GM18507 (cell line): ENCODE data around the gene SEMA6A.
A peak's percentile ranks its signal among the peaks of the same experiment; 100 is the strongest.
"Not testable (repeated sequence)": the region's sequence is repeated elsewhere in the genome, so short reads cannot be mapped to it uniquely, and the experiment has no call there.

Experiments used
- DNase-seq: peaks from one replicate; pipeline ENCODE4 v3.0.0; 2011; ENCODE audit warnings: low read depth; ENCODE audit not compliant: insufficient read length; ENCODE audit errors: extremely low spot score
- FAIRE-seq: peaks from 2 replicates; lab custom pipeline; 2011; peaks lifted over from hg19 to GRCh38; lab: Jason Lieb, UNC

SEMA6A gene

DNA sequence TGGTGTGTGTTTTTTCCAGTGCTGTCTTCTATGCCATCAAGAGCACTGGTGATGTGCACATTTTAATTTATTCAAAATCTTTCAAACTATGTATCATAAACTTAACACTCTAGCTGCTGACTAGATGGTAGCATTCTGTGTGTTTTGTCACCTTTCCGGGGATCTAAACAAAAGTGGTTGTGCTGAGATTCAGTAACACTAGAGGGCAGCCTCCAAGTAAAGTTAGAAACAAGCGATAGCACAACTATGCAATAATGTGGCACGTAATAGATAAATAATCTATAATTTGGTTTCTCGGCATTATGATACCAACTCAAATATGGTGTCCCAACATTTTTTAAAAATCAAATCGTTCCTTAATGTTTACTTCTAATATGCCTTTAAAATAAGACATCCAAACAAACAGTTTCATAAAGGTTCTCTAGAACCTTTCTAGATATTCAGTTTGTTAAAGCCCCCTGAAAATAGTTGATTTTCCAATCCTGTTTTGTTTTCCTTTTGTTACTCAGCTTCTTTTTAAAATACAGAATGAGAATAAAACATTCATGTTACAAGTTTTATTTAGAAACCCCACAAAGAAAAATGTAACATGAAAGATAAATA is 16.9 kb downstream of the SEMA6A start:
- FAIRE-seq (peak; percentile 75), DNase-seq (no peak)

DNA sequence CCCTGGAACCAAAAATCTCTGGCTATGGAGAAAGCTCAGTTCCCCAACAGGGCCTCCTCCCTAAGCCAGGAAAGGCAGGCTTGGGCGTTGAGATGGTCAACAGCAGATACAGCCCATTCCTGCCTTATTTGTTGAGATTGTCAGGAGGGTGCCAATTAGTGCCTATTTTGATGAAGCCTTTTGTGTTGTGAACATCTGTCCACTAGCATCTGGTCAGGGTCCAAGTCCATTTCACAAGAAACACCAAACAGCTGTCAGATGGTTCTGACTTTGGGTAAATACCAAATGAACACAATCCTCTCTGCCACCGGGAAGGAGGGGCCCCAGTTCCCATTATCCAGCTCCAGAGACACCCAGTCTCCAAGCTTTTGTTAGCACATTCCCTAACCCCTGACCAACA is 19.9 kb downstream of the SEMA6A start:
- no peak for FAIRE-seq
- no peak for DNase-seq

DNA sequence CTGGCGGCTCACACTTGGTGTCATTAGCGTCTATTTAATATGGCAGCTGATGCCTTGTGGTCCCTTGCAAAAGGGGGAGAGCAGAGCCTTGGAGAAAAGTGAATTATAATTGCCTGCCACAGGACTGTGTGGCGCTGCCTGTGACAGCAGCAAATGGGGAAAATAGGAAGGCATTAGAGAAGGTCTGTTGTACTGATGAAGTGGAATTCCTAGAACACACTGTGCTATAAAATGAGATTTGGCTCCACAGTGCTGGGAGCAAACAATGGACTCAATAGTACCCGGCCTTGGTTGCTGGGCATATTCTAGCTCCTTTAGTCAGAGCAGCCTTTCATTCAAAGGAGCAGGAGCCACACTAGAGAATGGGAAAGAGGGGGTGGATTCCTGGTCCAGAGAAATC is 21.3 kb downstream of the SEMA6A start:
- DNase-seq = no peak
- FAIRE-seq = no peak

GRCh38 chr5:116550082-116550481 is 24.5 kb downstream of the SEMA6A start:
- no peak for DNase-seq
- FAIRE-seq = no peak

DNA sequence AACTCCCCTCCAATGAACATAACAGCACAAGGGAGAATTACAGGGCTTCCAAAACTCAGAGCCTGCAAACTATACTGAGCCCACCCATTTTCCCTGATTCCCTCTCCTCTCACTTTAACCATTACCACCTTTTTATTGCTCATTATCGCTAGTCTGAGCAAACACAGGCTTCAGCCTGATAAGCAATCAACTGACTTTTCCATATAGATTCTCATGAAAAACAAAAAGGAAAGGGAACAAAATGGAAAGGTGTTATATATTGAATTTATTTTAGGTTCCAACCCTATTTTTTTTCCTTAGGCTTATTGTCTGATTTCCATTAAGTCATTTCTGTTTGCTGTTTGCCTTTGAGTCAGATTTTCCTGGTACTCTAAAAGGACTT is 27.9 kb downstream of the SEMA6A start:
- DNase-seq (no peak), FAIRE-seq (no peak)

DNA sequence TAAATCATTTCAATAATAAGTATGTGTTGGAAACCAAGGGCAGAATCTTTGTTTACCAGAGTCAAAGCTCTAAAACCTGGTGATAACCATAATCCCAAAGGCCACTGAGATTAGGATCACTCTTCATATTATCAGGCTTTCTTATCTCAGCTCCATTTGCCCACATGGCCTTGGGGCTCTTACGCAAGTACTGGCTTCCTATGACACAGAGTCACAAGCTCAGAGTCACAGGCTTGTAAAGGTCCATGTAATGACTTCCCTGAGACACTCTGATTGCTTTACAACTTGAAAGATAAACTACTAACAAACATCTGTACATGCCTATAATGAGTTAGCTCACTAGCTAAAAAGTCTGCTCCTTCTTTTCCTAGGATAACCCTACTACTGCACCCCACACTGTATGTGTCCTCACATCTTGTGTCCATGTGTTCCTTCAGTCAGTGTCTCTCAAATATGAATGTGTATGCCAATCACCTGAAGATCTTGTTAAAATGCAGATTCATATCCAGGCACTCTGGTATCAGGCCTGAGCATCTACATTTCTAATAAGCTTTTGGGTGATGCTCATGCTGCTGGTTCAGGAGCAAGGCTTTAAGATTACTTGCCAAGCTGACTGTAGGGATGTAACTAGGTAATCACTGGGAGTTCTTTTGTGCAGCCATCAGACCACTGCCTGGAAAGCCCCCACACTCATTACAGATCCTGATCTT is 28.4 kb downstream of the SEMA6A start:
- no peak for DNase-seq
- no peak for FAIRE-seq

- not testable (repeated sequence) for FAIRE-seq, DNase-seq
Measured at GRCh38 chr5:116545465-116545864, 29.2 kb downstream of the SEMA6A start.

- DNase-seq (no peak), FAIRE-seq (no peak)
Measured at GRCh38 chr5:116544531-116545241, 29.9 kb downstream of the SEMA6A start.

- FAIRE-seq (no peak), DNase-seq (no peak)
Measured at GRCh38 chr5:116543501-116543900, 31.1 kb downstream of the SEMA6A start.

DNA sequence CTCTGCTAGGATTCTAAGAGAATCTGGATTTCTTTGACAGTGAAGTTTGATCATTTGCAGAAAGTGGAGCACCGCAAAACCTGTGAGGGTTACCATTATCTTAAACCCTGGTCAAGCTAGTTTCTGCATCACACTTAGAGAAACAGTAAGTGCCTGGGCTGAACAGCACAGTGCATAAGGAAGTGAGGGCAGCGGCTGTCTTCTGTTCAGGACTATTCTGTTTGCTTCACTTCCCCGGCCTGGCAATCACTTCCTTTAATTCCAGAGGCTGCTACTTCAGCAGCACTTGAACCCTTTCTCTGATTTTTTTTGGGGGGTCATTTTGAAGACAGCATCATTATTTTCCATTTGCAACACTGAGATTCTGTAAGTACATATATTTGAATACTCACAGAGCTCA is 32.0 kb downstream of the SEMA6A start:
- DNase-seq (no peak), FAIRE-seq (no peak)

DNA sequence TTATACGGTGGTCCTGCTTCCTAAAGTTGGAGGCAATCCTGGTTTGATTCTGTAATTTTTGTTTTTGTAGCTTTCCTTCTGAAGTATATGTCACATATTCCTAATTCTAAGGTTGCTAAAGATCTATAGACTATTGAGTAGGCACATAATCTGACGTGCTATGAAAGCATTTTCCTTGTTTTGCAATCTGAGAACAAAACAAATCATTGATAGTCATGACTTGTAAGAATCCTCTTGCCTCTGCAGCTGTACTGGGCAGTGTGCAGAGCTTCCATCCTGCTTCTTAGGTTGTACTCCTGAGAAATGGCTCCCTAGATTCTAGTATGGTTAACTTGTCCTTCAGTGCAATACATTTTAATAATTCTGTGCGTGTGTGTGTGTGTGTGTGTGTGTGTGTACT is 35.4 kb downstream of the SEMA6A start:
- no peak for FAIRE-seq

DNA sequence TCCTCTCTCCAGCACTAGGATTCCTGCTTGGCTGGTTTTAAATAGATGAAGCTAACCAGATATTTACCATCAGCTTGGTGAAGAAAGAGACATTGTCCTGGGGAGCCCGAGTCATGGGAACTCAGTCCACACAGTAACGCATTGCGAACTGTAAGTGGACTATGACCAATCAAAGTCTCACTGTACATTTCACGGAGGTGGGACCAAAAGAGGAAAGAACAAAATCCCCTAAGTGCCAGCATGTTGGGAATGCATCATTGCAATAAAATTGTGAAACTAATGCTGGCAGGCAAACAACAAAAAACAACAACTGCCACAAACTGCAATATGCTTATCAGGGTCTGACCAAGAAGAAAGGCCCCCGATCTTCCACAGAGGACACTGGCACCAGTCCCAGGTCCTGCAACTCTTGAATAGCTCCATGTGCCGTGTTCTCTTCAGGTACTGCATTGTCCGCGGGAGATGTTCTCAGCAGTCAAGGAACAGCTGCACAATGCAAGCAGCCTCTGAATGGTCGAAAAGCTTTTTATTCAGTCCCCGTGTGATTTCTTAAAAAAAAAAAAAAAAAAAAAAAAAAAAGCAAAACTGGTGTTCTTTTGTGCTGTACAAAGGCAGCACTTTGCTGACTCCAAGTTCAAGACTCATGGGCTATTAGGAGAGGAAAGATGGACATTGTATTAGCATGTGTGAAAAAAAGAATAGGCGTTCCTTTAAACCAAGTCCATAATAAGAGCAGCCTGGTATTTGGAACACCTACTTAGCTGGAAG is 38.1 kb downstream of the SEMA6A start:
- FAIRE-seq = no peak
- no peak for DNase-seq

More for the DNA sequence above, 35.4 kb downstream of the SEMA6A start:
- DNase-seq = no peak

GRCh38 chr5:116534964-116535651 is 39.5 kb downstream of the SEMA6A start:
- FAIRE-seq = no peak

GRCh38 chr5:116532762-116533525 is 41.7 kb downstream of the SEMA6A start:
- no peak for DNase-seq

More at GRCh38 chr5:116534964-116535651, 39.5 kb downstream of the SEMA6A start:
- no peak for DNase-seq

GRCh38 chr5:116531635-116532034 is 43.0 kb downstream of the SEMA6A start:
- DNase-seq (no peak), FAIRE-seq (no peak)

More at GRCh38 chr5:116532762-116533525, 41.7 kb downstream of the SEMA6A start:
- FAIRE-seq = peak; percentile 59

GRCh38 chr5:116531117-116531516 is 43.5 kb downstream of the SEMA6A start:
- no peak for DNase-seq

DNA sequence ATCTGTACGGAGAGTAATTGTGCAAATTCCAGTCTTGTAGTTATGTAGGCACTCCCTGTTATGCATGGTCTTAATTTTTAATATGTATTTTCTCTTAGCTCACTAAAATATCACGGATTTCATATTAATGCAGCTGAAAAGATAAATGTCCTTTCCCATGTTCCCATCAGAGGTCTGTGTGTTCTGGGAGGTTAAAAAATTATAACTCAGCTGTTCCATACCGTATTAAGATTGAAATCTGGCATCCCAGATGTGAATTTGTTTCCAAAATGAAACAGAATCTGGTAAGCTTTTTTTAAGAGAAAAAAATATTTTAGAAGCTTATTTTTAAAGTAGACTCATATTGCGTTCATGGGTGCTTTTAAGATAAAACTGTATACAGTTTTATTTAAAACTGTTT is 44.3 kb downstream of the SEMA6A start:
- FAIRE-seq = no peak
- DNase-seq = no peak

More at GRCh38 chr5:116531117-116531516, 43.5 kb downstream of the SEMA6A start:
- FAIRE-seq = no peak

DNA sequence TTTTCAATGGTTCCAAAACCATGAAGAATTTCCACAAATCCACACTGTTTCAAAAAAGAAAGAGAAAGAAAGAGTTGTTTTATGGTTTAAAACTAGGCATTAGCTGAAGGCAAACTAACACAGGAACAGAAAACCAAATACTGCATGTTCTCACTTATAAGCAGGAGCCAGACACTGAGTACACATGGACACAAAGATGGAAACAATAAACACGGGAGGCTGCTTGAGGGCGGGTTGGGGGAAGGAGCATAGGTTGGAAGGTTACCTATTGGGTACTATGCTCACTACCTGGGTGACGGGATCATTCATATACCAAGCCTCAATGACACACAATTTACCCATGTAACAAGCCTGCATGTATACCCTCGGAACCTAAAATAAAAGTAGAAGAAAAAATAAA is 45.0 kb downstream of the SEMA6A start:
- DNase-seq = no peak
- no peak for FAIRE-seq
